Colonic mucosa (tissue), 4 donors: ENCODE results near the gene SLC38A8. TPM values are rescaled to one million over a fixed set of nuclear protein-coding genes. Genes with fewer than 3 reads are reported as not detected.

Experiments
- DNase-seq: peaks from one replicate; pipeline ENCODE4 v3.0.0-alpha.2; 2020
- H3K27ac ChIP-seq: fragments of 200-600 bp; one replicate; pipeline ENCODE4 v1.8.0; 2021
- H3K27me3 ChIP-seq: fragments of 200-600 bp; one replicate; pipeline ENCODE4 v1.8.0; 2021
- H3K36me3 ChIP-seq: fragments of 200-600 bp; one replicate; pipeline ENCODE4 v1.8.0; 2021
- H3K4me1 ChIP-seq: fragments of 200-600 bp; one replicate; pipeline ENCODE4 v1.8.0; 2021; ENCODE audit warnings: mild to moderate bottlenecking
- H3K4me3 ChIP-seq: fragments of 200-600 bp; one replicate; pipeline ENCODE4 v1.8.0; 2021
- H3K9ac ChIP-seq, 2 donors: one replicate each; pipeline ENCODE4 v1.7.0; 2013; ENCODE audit warnings: control low read depth in 2 of 2, low read depth in 2 of 2, low read length in 2 of 2
- H3K9me3 ChIP-seq: fragments of 200-600 bp; one replicate; pipeline ENCODE4 v1.8.0; 2021
- CTCF ChIP-seq: fragments of 200-600 bp; IDR thresholded peaks from one replicate; pipeline ENCODE4 v1.8.0; 2022; ENCODE audit warnings: antibody characterized with exemption, mild to moderate bottlenecking
- intact Hi-C: fragments of 100-400 bp; cut with DNase I; formaldehyde crosslinking; loops from one replicate; pipeline ENCODE4 v1.14.1; 2022
- total RNA-seq, 2 donors: library from RNA; stranded (reverse); fragmentation: NEBNext Ultra II Directional in 1 of 2; extraction: Animal tissue kit (Norgen Biotek cat#: 25700) in 1 of 2; gene quantifications; one replicate each; pipeline ENCODE4 v1.2.1, GENCODE V29; 2021
- donor health status: healthy.
- donor health status: DM: no; HTN: no; CAD: no.
- donor health status: DM: no; HTN: no; CAD: no.

The SLC38A8 gene
- total RNA-seq, 2 donors from 2014 or later: not detected

GRCh38 chr16:84049403-84050060 lies 6.9 kb upstream of the SLC38A8 start:
- intact Hi-C loops: no loop called here

GRCh38 chr16:84048871-84049270 lies 6.3 kb upstream of the SLC38A8 start:
- intact Hi-C loops: no loop called here
- H3K9ac ChIP-seq: no peak overlapping the region
- no peak for DNase-seq
- no peaks in the 10 kb centered on the region for H3K36me3 ChIP-seq
- no peak overlapping the region for H3K27ac ChIP-seq
- no peak for TF ChIP-seq CTCF
- H3K9me3 ChIP-seq: no peaks in the 10 kb centered on the region
- H3K27me3 ChIP-seq: peaks cover 4% of the 10 kb centered on the region
- no peak overlapping the region for H3K4me3 ChIP-seq
- H3K4me1 ChIP-seq: no peaks in the 10 kb centered on the region

More at GRCh38 chr16:84049403-84050060, 6.9 kb upstream of the SLC38A8 start:
- DNase-seq: no peak
- no peaks in the 10 kb centered on the region for H3K36me3 ChIP-seq
- H3K27ac ChIP-seq: no peak overlapping the region
- H3K27me3 ChIP-seq: no peaks in the 10 kb centered on the region
- no peak for TF ChIP-seq CTCF
- no peak overlapping the region for H3K9ac ChIP-seq
- no peak overlapping the region for H3K4me3 ChIP-seq
- H3K4me1 ChIP-seq: no peaks in the 10 kb centered on the region
- no peaks in the 10 kb centered on the region for H3K9me3 ChIP-seq

GRCh38 chr16:84048270-84048669 lies 5.7 kb upstream of the SLC38A8 start:
- intact Hi-C loops: no loop called here
- Histone ChIP-seq H3K4me1 (no peaks in the 10 kb centered on the region), H3K36me3 (no peaks in the 10 kb centered on the region), H3K27me3 (peaks cover 10% of the 10 kb centered on the region), H3K27ac (no peak overlapping the region), H3K9me3 (no peaks in the 10 kb centered on the region), H3K9ac (no peak overlapping the region), H3K4me3 (no peak overlapping the region)
- no peak for DNase-seq
- TF ChIP-seq CTCF: no peak

GRCh38 chr16:84047626-84048025 lies 5.0 kb upstream of the SLC38A8 start:
- Histone ChIP-seq H3K36me3 (no peaks in the 10 kb centered on the region), H3K27me3 (peaks cover 14% of the 10 kb centered on the region), H3K4me1 (no peaks in the 10 kb centered on the region), H3K9ac (no peak overlapping the region), H3K4me3 (no peak overlapping the region), H3K9me3 (no peaks in the 10 kb centered on the region), H3K27ac (no peak overlapping the region)
- intact Hi-C loops: no loop called here
- no peak for DNase-seq
- no peak for TF ChIP-seq CTCF

- no peaks in the 10 kb centered on the region for H3K36me3 ChIP-seq
- no peak overlapping the region for H3K9ac ChIP-seq
- H3K4me3 ChIP-seq: no peak overlapping the region
- intact Hi-C loops: no loop called here
- peaks cover 16% of the 10 kb centered on the region for H3K27me3 ChIP-seq
- DNase-seq: no peak
- no peaks in the 10 kb centered on the region for H3K4me1 ChIP-seq
- no peak for TF ChIP-seq CTCF
- no peak overlapping the region for H3K27ac ChIP-seq
- no peaks in the 10 kb centered on the region for H3K9me3 ChIP-seq
Observed at GRCh38 chr16:84047206-84047605, 4.6 kb upstream of the SLC38A8 start.
